ENCODE data around the gene NOL9.
"Not testable (repeated sequence)": the region's sequence is repeated elsewhere in the genome, so short reads cannot be mapped to it uniquely, and the experiment has no call there.

The NOL9 gene

DNA sequence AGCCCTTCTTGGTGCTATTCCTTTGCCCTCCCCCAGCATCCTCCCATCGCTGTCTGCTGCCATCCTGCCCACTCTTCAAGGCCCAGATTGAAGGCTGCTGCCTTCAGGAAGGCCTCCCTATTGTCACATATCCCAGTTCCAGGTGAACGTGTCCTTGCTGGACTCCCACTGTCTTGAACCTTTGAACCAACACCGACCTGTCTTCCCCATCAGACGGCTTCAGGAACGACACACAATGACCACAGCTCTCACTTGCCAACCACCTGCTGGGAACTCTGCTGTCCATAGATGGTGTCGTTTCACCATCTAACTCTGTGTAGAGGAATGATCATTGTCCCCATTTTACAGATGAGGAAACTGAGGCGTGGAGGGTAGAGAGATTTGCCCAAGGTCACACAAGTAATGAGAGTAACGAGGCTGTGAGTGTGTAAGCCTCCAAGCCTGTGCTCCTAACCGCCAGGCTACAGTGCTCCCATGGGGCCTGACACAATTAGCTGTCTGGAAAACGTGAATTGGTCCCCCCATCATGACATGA lies 53.0 kb downstream of the NOL9 start:
- no peak for DNase-seq

- no peak for DNase-seq
Observed at GRCh38 chr1:6500544-6501278, 53.6 kb downstream of the NOL9 start.

GRCh38 chr1:6499296-6499695 lies 55.0 kb downstream of the NOL9 start:
- DNase-seq = no peak

DNA sequence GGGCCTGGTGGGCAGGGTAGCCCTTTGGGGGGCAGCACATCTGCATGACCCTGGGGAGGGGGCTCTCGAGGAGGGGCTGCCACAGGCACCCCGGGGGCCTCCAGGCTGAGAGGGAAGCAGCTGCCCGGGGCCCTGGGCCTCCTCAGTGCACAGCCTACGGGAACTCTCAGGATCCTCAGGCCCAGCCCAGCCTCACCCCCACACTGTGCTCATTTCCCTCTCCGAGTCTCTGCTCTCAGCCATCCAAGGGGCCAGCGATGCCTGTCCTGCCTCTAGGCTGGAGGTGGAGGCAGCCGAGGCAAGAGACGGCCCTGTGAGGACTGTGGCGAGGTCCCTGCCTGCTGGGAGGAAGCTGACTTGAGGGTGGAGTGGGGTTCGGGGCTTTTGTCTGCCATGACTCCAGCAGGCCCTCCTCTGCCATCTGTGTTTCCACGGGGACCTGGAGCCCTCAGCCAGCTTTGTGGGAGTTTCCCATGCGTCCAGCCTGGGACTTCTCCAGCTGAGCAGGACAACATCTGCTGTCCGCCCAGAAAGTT lies 55.7 kb downstream of the NOL9 start:
- DNase-seq = no peak

DNA sequence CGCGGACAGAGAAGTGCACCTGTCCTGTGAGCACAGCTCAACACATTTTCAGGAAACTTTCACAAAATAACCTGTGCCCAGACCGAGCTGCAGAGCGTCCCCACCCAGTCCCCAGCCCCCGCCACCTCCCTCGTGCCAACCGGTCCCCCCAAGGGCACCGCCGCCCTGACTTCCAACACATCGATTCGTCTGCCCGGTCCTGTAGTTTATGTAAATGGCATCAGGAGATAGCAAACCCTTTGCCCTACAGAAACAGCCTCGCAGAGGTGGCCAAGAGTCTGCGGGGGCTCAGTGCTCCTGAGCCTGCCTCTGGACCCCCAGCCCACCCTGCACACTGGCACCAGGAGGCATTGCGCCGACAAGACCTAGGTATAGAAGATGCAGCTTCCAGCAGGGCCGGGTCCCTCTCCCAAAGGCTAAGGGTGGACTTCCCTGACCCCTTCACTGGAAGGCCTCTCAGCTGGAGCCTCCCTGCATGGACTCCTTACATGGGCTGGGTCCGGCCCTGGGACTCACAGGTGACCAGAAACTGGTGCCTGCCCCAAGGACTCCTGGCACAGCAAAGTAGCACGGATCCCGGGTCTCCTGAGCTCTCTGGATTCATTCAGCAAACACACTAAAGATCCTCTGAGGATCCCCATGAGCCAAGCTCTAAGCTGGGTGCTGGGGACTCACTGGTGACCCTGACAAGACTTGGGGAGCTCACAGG lies 56.3 kb downstream of the NOL9 start:
- DNase-seq = no peak

DNA sequence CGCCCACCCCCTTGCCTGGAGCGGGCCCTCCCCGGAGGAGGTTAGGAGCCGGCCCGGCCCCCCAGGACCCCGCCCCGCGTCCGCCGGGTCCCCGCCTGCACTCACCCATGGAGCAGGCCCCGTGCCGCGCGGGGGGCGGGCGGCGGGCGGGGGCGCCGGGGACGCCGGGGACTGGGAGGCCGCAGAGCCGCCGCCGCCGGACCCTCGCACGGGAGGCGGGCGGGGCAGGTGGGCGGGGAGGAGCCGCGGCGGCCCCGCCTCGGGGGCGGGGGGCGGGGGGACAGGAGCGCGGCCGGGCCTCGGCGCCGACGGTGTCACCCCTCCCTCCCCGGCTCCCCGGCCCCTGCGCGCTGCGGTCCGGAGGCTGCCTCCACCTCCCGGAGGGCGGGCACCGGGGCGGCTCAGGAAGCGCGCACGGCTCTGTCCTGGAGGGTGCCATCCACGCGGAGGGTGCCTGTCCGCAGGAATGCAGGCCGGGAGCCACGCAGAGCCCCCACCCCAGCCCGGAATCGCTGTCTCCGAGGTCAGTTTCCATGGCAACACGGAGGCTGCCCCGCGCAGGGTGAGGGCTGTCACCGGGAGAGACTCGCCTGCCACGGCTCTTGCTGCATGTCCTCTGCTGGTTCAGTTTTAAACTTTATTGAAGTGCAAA lies 57.0 kb downstream of the NOL9 start:
- peak; percentile 44 for DNase-seq

DNA sequence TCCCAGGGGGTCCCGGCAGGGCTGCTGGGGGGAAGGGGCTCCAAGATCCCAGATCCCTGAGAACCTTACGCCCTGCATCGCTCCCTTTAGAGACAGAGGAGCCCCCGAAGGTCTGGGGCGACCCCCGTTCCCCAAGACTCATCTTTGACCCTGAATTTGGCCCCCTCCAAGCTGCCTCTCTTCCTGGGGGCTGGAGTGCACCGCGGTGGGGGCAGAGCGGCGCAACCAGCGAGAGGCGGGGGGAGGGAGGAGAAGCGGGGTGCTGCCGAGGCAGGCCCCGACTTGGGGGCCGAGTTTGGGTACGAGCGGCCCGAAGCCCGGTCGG lies 57.5 kb downstream of the NOL9 start:
- no peak for DNase-seq

- DNase-seq = no peak
Observed at GRCh38 chr1:6496365-6496721, 58.0 kb downstream of the NOL9 start.

DNA sequence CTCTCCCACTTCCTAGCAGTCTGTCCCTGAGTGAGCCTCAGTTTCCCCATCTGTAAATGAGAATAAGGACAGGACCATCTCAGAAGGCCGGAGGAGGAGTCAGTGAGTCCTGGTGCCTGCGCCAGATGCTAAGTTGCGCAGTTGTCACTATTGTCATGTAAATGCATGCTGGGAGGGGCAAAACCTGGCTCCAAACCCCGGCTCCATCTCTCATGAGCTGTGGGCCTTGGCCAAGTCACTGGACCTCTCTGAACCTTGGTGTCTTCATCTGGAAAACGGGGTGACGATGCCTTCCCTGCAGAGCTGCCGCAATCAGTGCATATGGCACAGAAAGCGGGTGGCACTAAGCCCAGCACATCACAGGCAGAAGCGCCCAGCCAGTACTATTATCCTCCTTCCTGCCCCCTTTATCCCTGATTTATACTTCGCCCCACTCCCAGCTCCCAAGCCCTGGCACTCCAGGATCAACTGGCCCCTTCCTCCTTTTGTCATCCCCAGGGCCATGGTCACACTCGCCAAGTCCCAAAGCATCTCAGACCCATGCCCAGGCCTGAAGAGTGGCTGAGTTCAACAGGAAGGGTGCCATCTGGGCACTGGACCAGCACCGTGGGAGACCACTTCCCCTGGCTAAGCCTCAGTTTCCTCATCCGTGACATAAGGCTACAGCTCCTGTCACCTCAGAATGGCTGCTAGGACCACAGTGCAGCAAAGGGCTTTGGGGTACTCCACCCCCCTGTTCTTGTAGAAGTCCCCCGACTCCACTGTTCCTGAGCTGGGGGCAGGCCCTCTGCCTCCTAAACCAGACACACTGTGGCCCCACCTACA lies 58.6 kb downstream of the NOL9 start:
- DNase-seq = no peak

- DNase-seq = no peak
Observed at GRCh38 chr1:6495041-6495441, 59.3 kb downstream of the NOL9 start.

DNA sequence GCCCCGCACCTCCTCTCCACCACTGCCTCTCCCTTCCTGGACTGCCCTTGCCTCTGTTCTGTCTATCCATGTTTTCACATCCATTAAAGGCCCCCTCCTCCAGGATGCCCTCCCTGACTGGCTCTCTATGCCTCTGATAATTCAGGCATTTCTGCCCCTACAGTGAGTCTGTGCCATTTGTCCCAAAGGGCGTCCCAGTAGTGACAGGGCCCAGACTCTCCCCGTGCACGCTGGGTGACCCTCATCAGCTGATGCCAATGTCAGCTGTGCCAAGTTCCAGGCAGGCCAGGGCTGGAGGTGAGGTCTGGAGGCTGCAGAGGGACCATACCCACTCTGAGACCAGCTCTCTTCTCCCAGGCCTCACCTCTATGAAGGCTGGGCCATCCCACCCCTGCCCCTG lies 59.7 kb downstream of the NOL9 start:
- DNase-seq = no peak

DNA sequence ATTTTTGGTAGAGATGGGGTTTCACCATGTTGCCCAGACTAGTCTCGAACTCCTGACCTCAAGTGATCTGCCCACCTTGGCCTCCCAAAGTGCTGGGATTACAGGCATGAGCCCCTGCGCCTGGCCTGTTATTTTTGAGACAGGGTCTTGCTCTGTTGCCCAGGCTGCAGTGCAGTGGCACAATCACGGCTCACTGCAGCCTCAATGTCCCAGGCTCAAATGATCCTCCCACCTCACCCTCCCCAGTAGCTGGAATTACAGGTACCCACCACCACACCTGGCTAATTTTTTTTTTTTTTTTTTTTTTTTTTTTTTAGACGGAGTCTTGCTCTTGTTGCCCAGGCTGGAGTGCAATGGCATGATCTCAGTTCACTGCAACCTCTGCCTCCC lies 60.5 kb downstream of the NOL9 start:
- not testable (repeated sequence) for DNase-seq

DNA sequence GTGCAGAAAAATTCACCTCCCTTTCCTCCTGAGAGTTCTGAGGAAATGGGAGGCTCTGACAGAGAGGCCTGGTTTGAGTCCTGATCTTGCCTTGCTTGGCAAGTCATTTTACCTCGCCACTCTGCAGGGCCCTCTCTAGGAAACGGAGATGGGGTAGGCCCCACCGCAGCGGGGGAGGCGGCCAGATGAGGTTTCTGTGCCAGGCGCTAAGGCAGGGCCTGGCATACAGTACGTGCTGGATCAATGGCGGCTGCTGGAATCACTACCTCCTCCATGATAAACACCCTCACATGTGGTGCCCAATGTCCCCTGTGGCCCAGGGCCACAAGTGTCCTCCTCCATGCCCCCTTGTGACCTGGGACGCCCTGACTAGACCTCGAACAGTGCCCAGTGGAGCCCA lies 62.3 kb downstream of the NOL9 start:
- no peak for DNase-seq

DNA sequence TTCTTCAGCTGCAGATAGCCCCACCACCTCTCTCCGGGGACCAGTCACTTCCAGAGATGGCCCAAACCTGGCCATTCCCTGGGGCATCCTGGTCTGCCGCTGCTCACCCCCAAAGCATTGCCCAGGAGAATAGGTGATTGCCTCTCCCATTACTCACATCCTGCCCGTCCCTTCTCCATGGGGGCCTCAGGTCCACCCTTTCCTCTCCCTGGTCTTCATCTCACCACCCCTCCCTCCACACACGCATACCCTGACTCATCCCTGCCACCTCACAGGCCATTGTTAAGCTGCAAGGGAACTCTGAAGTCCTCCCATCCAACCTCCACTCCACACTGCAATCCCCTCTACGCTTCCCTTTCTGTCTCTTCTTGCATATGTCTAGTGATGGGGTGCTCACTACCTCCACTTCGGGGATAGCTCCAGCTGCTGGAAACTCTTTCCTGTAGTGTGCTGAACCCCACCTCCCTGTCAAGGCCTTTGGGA lies 62.8 kb downstream of the NOL9 start, which contains the start of gene PLEKHG5:
Gene PLEKHG5 (minus strand): TSS at position 188 of the 483 bp plus-strand sequence. CDS start 14,096 bp downstream, outside the sequence.
- no peak for DNase-seq

GRCh38 chr1:6491081-6491449 lies 63.2 kb downstream of the NOL9 start:
- DNase-seq = no peak

DNA sequence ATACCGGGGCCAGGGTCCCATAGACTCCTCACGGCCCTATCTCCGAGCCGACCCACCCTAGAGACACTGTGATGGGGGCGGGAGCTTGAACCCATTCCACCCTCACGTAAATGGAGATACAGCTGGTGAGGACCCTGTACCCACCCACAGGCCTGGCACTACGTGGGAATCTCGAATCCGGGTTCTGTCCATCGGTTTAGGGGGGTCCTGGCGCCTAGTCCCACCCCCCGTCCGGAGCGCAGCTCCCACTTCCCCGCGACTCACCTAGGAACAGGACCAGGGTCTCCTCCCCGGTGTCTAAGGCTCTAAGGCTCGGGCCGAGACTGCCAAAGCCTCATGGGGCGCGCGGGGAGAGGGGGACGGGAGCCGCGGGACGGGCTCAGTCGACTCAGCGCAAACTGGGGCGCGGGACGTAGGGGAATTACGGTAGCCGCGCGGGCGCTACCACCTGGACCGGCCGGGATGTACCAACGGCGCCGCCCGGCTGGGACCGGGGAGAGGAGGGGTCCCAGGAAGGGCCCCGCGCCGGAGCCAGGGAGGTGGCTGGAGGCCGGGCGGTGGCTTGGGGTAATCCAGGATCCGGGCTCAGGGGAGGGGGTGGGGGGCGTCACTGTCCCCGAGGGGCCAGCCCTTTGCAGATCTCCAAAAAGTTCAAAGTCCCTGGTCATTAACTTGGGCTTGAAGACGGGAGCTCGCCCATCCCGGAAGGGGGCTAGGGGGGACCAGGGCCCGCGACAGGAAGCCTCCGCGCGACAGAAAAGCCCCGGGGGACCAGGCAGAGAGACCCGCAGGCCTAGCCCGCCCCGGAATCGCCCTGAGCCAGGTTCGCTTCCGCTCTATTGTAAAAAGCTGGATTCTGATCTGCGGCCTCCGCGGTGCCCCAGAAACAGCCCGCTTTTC lies 63.9 kb downstream of the NOL9 start:
- DNase-seq = peak; percentile 71

DNA sequence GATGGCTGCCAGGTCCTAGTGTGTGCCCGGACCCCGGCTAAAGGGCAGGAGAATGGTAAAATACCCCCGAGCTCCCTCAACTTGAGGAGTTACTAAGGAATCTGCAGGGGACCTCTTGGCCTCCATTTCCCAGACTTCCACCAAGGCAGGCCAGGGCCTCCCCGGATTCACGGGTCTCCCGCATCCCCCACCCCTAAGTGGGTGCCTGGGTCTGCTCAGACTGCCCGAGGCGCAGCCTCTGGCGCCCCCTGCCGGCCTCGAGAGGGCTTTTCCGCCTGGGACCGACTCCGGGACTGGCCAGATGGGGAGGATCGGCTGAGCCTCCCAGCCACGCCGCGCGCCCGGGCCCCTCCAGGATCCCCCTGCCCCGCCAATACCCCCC lies 64.5 kb downstream of the NOL9 start:
- peak; percentile 76 for DNase-seq

DNA sequence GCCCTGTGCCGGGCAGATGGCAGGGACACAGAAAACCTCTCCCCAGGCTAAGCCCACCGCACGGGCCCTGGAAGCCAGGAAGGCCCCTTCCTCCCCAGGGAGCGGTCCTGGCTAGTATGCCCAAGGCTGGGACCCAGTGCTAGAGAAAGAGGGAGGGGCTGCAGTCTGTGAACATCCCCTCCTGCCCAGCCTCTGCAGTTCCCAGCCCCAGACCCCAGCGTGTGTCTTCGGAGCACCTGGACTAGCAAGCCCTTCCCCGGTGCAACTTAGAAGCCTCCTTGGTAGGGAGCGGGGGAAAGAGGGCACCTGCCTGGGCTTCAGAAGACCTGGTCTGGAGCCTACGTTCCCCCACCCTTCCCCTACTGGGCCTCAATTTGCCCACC lies 64.9 kb downstream of the NOL9 start:
- DNase-seq = no peak

DNA sequence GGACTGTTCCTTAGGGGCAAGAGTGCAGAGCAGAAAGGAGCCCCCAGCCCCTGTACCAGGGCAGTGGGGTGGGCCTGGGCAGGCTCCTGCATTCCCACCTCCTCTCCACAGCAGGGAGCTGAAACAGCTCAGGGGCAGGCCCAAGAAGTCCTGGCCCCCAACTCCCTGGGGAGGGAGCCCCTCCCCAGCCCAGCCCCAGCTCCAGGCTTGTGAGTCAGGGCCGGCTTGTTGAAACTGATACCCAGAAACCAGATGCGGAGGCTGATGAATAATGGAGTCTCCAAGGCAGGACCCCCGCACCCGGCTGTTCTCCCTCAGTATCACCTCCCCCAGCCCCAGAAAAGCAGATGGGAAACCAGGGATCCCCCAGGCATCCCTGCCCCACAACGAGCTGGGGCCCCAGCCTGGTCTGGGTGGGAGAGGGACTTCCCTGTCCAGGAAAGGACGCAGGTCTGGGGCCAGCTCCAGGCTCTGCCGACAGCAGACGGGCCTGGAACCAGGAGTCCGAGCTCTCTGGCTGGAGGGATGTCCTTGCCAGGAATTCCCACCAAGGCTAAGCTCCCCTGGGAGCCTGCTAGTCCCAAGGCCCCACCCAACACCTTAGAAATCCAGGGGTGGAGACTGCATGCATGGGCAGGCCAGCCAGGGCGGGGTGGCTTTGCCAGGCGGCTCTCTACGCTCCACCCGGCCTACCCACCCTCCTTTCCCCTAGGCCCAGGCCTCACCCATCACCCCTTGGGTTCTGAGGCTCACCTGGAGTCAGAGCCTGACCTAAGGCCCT lies 65.5 kb downstream of the NOL9 start:
- DNase-seq = no peak

- DNase-seq = no peak
Observed at GRCh38 chr1:6487804-6488484, 66.4 kb downstream of the NOL9 start.
